Subcutaneous adipose tissue (tissue), 4 donors: Measurements from ENCODE around the gene HTR2B. TPM values are rescaled to one million over a fixed set of nuclear protein-coding genes. Genes with fewer than 3 reads are reported as not detected.

Experiments
- CTCF ChIP-seq: fragments of 450-650 bp; IDR thresholded peaks from one replicate; pipeline ENCODE4 v1.5.1; 2016; ENCODE audit warnings: low read depth, mild to moderate bottlenecking, control low read depth, antibody characterized with exemption, moderate library complexity
- total RNA-seq, 4 donors: library from RNA; depleted of rRNA; stranded (reverse); fragments of >200 nt; gene quantifications; one replicate each; pipeline ENCODE4 v1.1.0, GENCODE V29; 2016

The HTR2B gene
- total RNA-seq: 10 to 100 TPM in 1 of 4 donors, 1 to 10 TPM in 1, under 1 TPM in 2; 0.88 to 13.3 (median 1.4) TPM

GRCh38 chr2:231124838-231125568, at the start of gene HTR2B:
Gene HTR2B, minus strand, starts transcription at chr2:231125042. Its CDS starts 1,278 bp downstream, at chr2:231123764.
- no peak for TF ChIP-seq CTCF

GRCh38 chr2:231174211-231174651, 49.4 kb upstream of the HTR2B start:
- no peak for TF ChIP-seq CTCF

GRCh38 chr2:231172025-231172424, 47.2 kb upstream of the HTR2B start:
- TF ChIP-seq CTCF: no peak

GRCh38 chr2:231170055-231170454, 45.2 kb upstream of the HTR2B start:
- TF ChIP-seq CTCF: no peak

GRCh38 chr2:231169488-231169887, 44.6 kb upstream of the HTR2B start:
- TF ChIP-seq CTCF: no peak

GRCh38 chr2:231168460-231169139, 43.8 kb upstream of the HTR2B start:
- TF ChIP-seq CTCF: no peak

GRCh38 chr2:231167745-231168459, 43.1 kb upstream of the HTR2B start:
- TF ChIP-seq CTCF: no peak
